DND-41 (cell line): ENCODE measurements around the gene TSPY9.
"Not testable (repeated sequence)": the region's sequence is repeated elsewhere in the genome, so short reads cannot be mapped to it uniquely, and the experiment has no call there.

ENCODE experiments used
- EZH2 ChIP-seq: IDR thresholded peaks from 3 replicates; pipeline ENCODE4 v1.6.1; 2012; ENCODE audit warnings: borderline replicate concordance, low read depth, mild to moderate bottlenecking, moderate library complexity, low read length, inconsistent platforms; ENCODE audit not compliant: severe bottlenecking
- TF ChIP-seq, protein P1 (sequence below): IDR thresholded peaks from 2 replicates; pipeline ENCODE4 v1.5.1; 2012; ENCODE audit warnings: borderline replicate concordance, low read length, moderate library complexity, mild to moderate bottlenecking; ENCODE audit not compliant: poor library complexity, severe bottlenecking; ENCODE audit errors: extremely low read depth

DNA sequence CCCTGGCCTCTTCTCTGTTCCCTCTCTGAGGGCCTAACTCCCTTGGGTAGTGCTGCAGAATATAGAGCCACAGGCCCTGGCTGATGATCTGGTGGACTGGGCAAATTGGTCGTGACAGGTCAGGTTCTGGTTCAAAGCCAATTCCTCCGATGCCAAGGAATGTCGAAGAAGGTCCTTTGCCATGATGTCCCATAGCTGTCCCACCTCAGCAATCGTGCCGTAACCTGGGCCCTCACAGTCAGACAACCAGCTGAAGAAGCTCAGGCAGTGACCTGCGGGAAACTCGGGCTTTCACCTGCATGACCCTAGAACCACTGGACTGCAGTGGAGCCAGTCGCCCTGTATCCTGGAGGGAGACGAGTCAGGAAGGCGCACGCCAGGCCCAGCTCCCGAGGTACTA lies 29.2 kb downstream of the TSPY9 start:
- TF ChIP-seq, protein P1, sequence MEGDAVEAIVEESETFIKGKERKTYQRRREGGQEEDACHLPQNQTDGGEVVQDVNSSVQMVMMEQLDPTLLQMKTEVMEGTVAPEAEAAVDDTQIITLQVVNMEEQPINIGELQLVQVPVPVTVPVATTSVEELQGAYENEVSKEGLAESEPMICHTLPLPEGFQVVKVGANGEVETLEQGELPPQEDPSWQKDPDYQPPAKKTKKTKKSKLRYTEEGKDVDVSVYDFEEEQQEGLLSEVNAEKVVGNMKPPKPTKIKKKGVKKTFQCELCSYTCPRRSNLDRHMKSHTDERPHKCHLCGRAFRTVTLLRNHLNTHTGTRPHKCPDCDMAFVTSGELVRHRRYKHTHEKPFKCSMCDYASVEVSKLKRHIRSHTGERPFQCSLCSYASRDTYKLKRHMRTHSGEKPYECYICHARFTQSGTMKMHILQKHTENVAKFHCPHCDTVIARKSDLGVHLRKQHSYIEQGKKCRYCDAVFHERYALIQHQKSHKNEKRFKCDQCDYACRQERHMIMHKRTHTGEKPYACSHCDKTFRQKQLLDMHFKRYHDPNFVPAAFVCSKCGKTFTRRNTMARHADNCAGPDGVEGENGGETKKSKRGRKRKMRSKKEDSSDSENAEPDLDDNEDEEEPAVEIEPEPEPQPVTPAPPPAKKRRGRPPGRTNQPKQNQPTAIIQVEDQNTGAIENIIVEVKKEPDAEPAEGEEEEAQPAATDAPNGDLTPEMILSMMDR: not testable (repeated sequence)
- TF ChIP-seq EZH2: not testable (repeated sequence)
